ENCODE results near the gene SIAH1. TPM values are rescaled to one million over a fixed set of nuclear protein-coding genes. Genes with fewer than 3 reads are reported as not detected.

SIAH1 gene
- total and polyA plus RNA-seq, 9 of the 15 experiments (the other 6 are each of a cell fraction or from before 2014, with no cell fraction given) = 4.1 to 14.3 (median 12.5) TPM

- TF ChIP-seq, protein P1, sequence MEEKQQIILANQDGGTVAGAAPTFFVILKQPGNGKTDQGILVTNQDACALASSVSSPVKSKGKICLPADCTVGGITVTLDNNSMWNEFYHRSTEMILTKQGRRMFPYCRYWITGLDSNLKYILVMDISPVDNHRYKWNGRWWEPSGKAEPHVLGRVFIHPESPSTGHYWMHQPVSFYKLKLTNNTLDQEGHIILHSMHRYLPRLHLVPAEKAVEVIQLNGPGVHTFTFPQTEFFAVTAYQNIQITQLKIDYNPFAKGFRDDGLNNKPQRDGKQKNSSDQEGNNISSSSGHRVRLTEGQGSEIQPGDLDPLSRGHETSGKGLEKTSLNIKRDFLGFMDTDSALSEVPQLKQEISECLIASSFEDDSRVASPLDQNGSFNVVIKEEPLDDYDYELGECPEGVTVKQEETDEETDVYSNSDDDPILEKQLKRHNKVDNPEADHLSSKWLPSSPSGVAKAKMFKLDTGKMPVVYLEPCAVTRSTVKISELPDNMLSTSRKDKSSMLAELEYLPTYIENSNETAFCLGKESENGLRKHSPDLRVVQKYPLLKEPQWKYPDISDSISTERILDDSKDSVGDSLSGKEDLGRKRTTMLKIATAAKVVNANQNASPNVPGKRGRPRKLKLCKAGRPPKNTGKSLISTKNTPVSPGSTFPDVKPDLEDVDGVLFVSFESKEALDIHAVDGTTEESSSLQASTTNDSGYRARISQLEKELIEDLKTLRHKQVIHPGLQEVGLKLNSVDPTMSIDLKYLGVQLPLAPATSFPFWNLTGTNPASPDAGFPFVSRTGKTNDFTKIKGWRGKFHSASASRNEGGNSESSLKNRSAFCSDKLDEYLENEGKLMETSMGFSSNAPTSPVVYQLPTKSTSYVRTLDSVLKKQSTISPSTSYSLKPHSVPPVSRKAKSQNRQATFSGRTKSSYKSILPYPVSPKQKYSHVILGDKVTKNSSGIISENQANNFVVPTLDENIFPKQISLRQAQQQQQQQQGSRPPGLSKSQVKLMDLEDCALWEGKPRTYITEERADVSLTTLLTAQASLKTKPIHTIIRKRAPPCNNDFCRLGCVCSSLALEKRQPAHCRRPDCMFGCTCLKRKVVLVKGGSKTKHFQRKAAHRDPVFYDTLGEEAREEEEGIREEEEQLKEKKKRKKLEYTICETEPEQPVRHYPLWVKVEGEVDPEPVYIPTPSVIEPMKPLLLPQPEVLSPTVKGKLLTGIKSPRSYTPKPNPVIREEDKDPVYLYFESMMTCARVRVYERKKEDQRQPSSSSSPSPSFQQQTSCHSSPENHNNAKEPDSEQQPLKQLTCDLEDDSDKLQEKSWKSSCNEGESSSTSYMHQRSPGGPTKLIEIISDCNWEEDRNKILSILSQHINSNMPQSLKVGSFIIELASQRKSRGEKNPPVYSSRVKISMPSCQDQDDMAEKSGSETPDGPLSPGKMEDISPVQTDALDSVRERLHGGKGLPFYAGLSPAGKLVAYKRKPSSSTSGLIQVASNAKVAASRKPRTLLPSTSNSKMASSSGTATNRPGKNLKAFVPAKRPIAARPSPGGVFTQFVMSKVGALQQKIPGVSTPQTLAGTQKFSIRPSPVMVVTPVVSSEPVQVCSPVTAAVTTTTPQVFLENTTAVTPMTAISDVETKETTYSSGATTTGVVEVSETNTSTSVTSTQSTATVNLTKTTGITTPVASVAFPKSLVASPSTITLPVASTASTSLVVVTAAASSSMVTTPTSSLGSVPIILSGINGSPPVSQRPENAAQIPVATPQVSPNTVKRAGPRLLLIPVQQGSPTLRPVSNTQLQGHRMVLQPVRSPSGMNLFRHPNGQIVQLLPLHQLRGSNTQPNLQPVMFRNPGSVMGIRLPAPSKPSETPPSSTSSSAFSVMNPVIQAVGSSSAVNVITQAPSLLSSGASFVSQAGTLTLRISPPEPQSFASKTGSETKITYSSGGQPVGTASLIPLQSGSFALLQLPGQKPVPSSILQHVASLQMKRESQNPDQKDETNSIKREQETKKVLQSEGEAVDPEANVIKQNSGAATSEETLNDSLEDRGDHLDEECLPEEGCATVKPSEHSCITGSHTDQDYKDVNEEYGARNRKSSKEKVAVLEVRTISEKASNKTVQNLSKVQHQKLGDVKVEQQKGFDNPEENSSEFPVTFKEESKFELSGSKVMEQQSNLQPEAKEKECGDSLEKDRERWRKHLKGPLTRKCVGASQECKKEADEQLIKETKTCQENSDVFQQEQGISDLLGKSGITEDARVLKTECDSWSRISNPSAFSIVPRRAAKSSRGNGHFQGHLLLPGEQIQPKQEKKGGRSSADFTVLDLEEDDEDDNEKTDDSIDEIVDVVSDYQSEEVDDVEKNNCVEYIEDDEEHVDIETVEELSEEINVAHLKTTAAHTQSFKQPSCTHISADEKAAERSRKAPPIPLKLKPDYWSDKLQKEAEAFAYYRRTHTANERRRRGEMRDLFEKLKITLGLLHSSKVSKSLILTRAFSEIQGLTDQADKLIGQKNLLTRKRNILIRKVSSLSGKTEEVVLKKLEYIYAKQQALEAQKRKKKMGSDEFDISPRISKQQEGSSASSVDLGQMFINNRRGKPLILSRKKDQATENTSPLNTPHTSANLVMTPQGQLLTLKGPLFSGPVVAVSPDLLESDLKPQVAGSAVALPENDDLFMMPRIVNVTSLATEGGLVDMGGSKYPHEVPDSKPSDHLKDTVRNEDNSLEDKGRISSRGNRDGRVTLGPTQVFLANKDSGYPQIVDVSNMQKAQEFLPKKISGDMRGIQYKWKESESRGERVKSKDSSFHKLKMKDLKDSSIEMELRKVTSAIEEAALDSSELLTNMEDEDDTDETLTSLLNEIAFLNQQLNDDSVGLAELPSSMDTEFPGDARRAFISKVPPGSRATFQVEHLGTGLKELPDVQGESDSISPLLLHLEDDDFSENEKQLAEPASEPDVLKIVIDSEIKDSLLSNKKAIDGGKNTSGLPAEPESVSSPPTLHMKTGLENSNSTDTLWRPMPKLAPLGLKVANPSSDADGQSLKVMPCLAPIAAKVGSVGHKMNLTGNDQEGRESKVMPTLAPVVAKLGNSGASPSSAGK (IDR thresholded peaks at IDR 0.05) = peak; percentile 35; the same call in 1 of the 2 replicates
- TF ChIP-seq ZBTB40 (IDR thresholded peaks at IDR 0.05) (no peak), ZBTB40 (CRISPR knock-in tag; IDR thresholded peaks at IDR 0.05) (no peak), HMGN3 (IDR thresholded peaks at IDR 0.05; ENCODE audit: borderline replicate concordance, extremely low read depth, insufficient read length, low read depth, low read length) (peak; percentile 39), NBN (IDR thresholded peaks at IDR 0.05; ENCODE audit: low read depth) (no peak)
Observed at GRCh38 chr16:48385253-48386150, at the start of gene SIAH1 (continued).

All from K562 (cell line).